DND-41 (cell line): ENCODE data around the gene SLC25A21.

Experiments
- ATAC-seq: fragments of 200-7000 bp; cut with Tn5 transposase; 3 replicates; pipeline ENCODE4 v1.9.1; 2021; ENCODE audit warnings: low read depth; ENCODE audit not compliant: insufficient read depth
- DNase-seq: peaks from one replicate; pipeline ENCODE4 v3.0.0-alpha.2; 2020
- H2AFZ ChIP-seq: 2 replicates; pipeline ENCODE4 v1.6.0; 2012; ENCODE audit warnings: low read depth, low read length
- H3K27ac ChIP-seq: 2 replicates; pipeline ENCODE4 v1.5.1; 2012; ENCODE audit warnings: low read length, inconsistent platforms
- H3K27me3 ChIP-seq: fragments of 200-600 bp; sonication (generic); 2 replicates; pipeline ENCODE4 v1.6.0; 2012; ENCODE audit warnings: low read length, mild to moderate bottlenecking, inconsistent platforms; ENCODE audit not compliant: insufficient read depth, poor library complexity
- H3K36me3 ChIP-seq: 2 replicates; pipeline ENCODE4 v1.5.1; 2012; ENCODE audit warnings: low read length, inconsistent platforms; ENCODE audit not compliant: insufficient read depth
- H3K4me1 ChIP-seq: 2 replicates; pipeline ENCODE4 v1.5.1; 2012; ENCODE audit warnings: mild to moderate bottlenecking, low read length; ENCODE audit not compliant: insufficient read depth
- H3K4me2 ChIP-seq: 2 replicates; pipeline ENCODE4 v1.6.0; 2012; ENCODE audit warnings: mild to moderate bottlenecking, moderate library complexity, low read length, inconsistent platforms; ENCODE audit not compliant: insufficient read depth
- H3K4me3 ChIP-seq, 2 experiments: fragments of 200-600 bp in 1 of 2; shearing (Covaris generic) in 1 of 2; 2 replicates each; pipeline ENCODE4 v1.5.1; 2012 to 2016; ENCODE audit warnings: inconsistent platforms in 2 of 2, low read length in 2 of 2, mild to moderate bottlenecking in 2 of 2, low read depth in 1 of 2, moderate library complexity in 1 of 2
- H3K79me2 ChIP-seq: 2 replicates; pipeline ENCODE4 v1.6.0; 2012; ENCODE audit warnings: low read length, inconsistent platforms; ENCODE audit not compliant: insufficient read depth
- H3K9ac ChIP-seq: 2 replicates; pipeline ENCODE4 v1.6.0; 2012; ENCODE audit warnings: low read depth, mild to moderate bottlenecking, inconsistent platforms, low read length, moderate library complexity
- H3K9me3 ChIP-seq: 2 replicates; pipeline ENCODE4 v1.5.1; 2012; ENCODE audit warnings: low read length, moderate library complexity, mild to moderate bottlenecking, inconsistent platforms; ENCODE audit not compliant: insufficient read depth, severe bottlenecking
- H4K20me1 ChIP-seq: 2 replicates; pipeline ENCODE4 v1.6.0; 2012; ENCODE audit warnings: low read length; ENCODE audit not compliant: insufficient read depth
- CTCF ChIP-seq: IDR thresholded peaks from 2 replicates; pipeline ENCODE4 v1.5.1; 2012; ENCODE audit warnings: borderline replicate concordance, low read length, moderate library complexity, mild to moderate bottlenecking; ENCODE audit not compliant: poor library complexity, severe bottlenecking; ENCODE audit errors: extremely low read depth
- EZH2 ChIP-seq: IDR thresholded peaks from 3 replicates; pipeline ENCODE4 v1.6.1; 2012; ENCODE audit warnings: borderline replicate concordance, low read depth, mild to moderate bottlenecking, moderate library complexity, low read length, inconsistent platforms; ENCODE audit not compliant: severe bottlenecking

SLC25A21 gene

GRCh38 chr14:36997843-36998242, 174.6 kb downstream of the SLC25A21 start:
- Histone ChIP-seq H2AFZ (no peak overlapping the region), H3K9me3 (no peaks in the 10 kb centered on the region), H3K36me3 (no peaks in the 10 kb centered on the region), H3K4me2 (no peak overlapping the region), H3K9ac (no peak overlapping the region), H3K4me3 (no peak overlapping the region), H3K79me2 (no peaks in the 10 kb centered on the region), H3K27ac (no peak overlapping the region), H3K4me1 (no peaks in the 10 kb centered on the region), H3K27me3 (peaks cover 7% of the 10 kb centered on the region), H4K20me1 (no peaks in the 10 kb centered on the region)
- DNase-seq (no peak), ATAC-seq (no peak)
- no peak for TF ChIP-seq CTCF
- no peak for TF ChIP-seq EZH2

GRCh38 chr14:36996857-36997590, 175.4 kb downstream of the SLC25A21 start:
- Histone ChIP-seq H3K36me3 (no peaks in the 10 kb centered on the region), H3K9ac (no peak overlapping the region), H2AFZ (no peak overlapping the region), H3K27me3 (peaks cover 7% of the 10 kb centered on the region), H3K4me2 (no peak overlapping the region), H3K27ac (no peak overlapping the region), H4K20me1 (no peaks in the 10 kb centered on the region), H3K79me2 (no peaks in the 10 kb centered on the region), H3K4me3 (no peak overlapping the region), H3K9me3 (no peaks in the 10 kb centered on the region), H3K4me1 (no peaks in the 10 kb centered on the region)
- no peak for DNase-seq
- TF ChIP-seq CTCF (no peak), EZH2 (no peak)
- no peak for ATAC-seq

GRCh38 chr14:36996133-36996856, 176.1 kb downstream of the SLC25A21 start:
- ATAC-seq (no peak), DNase-seq (no peak)
- TF ChIP-seq EZH2, result no peak
- no peak for TF ChIP-seq CTCF
- H3K27ac ChIP-seq, result no peak overlapping the region
- H3K4me1 ChIP-seq, result no peaks in the 10 kb centered on the region
- no peaks in the 10 kb centered on the region for H3K9me3 ChIP-seq
- H3K36me3 ChIP-seq, result no peaks in the 10 kb centered on the region
- H2AFZ ChIP-seq, result no peak overlapping the region
- H3K9ac ChIP-seq, result no peak overlapping the region
- no peaks in the 10 kb centered on the region for H3K79me2 ChIP-seq
- no peaks in the 10 kb centered on the region for H4K20me1 ChIP-seq
- H3K4me3 ChIP-seq, result no peak overlapping the region
- no peak overlapping the region for H3K4me2 ChIP-seq
- peaks cover 7% of the 10 kb centered on the region for H3K27me3 ChIP-seq
